Measurements from ENCODE around the gene SSB. TPM values are rescaled to one million over a fixed set of nuclear protein-coding genes. Genes with fewer than 3 reads are reported as not detected.
A peak's percentile ranks its signal among the peaks of the same experiment; 100 is the strongest.

The SSB gene
- total RNA-seq, 4 donors from 2014 or later, result 57.1 to 73.0 (median 63.6) TPM

DNA sequence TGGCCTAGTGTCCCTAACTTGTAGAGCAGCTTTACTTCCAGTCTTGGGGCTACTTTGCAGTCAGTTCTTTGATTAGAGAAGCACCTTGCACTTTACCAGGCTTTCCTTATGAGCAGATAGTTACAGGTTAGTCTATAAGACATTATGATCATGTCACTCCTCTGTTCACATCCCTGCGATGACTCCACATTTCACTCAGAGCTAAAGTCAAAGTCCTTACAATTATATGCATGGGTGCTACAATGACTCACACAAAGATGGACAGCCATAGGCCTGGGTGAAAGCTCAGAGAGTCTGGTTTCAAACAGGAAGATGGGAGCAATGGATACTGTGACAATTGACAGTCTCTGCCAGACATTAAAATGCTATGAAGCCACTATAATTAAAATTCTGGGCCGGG lies 27.1 kb upstream of the SSB start:
- Histone ChIP-seq H3K4me1 (peaks cover 0 to 31% (median 24%) of the 10 kb centered on the region in 4 donors), H3K27me3 (peaks cover 0 to 14% (median 0%) of the 10 kb centered on the region in 4 donors), H3K36me3 (no peaks in the 10 kb centered on the region), H3K9me3 (no peaks in the 10 kb centered on the region), H3K4me3 (no peak overlapping the region), H3K27ac (replicated peaks in 1 of 4) (no peak overlapping the region)
- TF ChIP-seq, protein P1, sequence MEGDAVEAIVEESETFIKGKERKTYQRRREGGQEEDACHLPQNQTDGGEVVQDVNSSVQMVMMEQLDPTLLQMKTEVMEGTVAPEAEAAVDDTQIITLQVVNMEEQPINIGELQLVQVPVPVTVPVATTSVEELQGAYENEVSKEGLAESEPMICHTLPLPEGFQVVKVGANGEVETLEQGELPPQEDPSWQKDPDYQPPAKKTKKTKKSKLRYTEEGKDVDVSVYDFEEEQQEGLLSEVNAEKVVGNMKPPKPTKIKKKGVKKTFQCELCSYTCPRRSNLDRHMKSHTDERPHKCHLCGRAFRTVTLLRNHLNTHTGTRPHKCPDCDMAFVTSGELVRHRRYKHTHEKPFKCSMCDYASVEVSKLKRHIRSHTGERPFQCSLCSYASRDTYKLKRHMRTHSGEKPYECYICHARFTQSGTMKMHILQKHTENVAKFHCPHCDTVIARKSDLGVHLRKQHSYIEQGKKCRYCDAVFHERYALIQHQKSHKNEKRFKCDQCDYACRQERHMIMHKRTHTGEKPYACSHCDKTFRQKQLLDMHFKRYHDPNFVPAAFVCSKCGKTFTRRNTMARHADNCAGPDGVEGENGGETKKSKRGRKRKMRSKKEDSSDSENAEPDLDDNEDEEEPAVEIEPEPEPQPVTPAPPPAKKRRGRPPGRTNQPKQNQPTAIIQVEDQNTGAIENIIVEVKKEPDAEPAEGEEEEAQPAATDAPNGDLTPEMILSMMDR (IDR thresholded peaks at IDR 0.05), result no peak
- TF ChIP-seq EP300 (IDR thresholded peaks at IDR 0.05) (no peak), POLR2AphosphoS5 (IDR thresholded peaks at IDR 0.05) (no peak), POLR2A (IDR thresholded peaks at IDR 0.05; ENCODE audit: low read depth) (no peak)
- DNase-seq (ENCODE audit: extremely low spot score), result no peak
- WGBS, result 89% methylated on average over 2 of the region's 2 CpGs
- intact Hi-C loops (cut with DNase I), result no loop called here

DNA sequence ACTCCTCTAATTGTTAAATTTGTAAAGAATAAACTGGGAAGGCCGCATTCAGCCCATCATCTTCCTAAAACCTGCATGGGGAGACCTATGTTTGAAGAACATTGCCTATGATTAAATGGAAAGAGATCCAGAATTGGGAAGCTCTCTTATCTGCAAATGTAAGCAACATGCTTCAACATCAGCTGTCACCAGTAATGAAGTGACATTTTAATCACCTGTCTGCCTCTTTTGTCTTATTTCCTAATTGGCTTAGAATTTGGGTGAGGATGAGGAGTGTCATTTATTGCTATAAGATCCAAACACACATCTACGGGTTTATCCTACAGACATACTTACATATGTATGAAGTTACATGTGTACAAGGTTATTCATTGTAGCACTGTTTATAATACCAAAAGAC lies 26.0 kb upstream of the SSB start:
- Histone ChIP-seq H3K27ac (replicated peaks in 1 of 4) (no peak overlapping the region), H3K9me3 (no peaks in the 10 kb centered on the region), H3K27me3 (peaks cover 0 to 13% (median 0%) of the 10 kb centered on the region in 4 donors), H3K4me3 (no peak overlapping the region), H3K36me3 (no peaks in the 10 kb centered on the region), H3K4me1 (peaks cover 0 to 25% (median 20%) of the 10 kb centered on the region in 4 donors)
- no peak for TF ChIP-seq POLR2A (IDR thresholded peaks at IDR 0.05; ENCODE audit: low read depth)
- TF ChIP-seq, protein P1 (IDR thresholded peaks at IDR 0.05), result no peak
- no peak for TF ChIP-seq POLR2AphosphoS5 (IDR thresholded peaks at IDR 0.05)
- no peak for TF ChIP-seq EP300 (IDR thresholded peaks at IDR 0.05)
- intact Hi-C loops (cut with DNase I), result no loop called here
- 94% methylated on average over 2 of the region's 2 CpGs for WGBS
- no peak for DNase-seq (ENCODE audit: extremely low spot score)

DNA sequence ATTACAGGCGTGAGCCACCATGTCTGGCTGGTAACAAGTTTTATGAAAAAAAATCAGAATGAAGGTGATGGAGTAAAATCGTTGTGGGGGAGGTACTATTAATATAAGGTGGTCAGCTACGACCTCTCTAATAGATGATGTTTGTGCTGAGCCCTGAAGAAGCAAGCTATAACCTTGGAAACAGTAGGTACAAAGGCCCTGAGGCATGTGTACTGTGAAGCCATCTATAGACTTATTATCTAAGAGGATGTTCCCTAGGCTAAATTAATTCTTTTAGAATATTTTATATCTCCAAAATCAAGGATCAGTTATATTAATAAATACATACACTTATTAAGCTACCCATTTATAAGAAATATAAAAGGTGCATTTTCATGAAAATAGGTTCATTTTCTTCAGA lies 23.3 kb upstream of the SSB start:
- H3K27me3 ChIP-seq, result no peaks in the 10 kb centered on the region
- TF ChIP-seq POLR2AphosphoS5 (IDR thresholded peaks at IDR 0.05) (no peak), EP300 (IDR thresholded peaks at IDR 0.05) (no peak), POLR2A (IDR thresholded peaks at IDR 0.05; ENCODE audit: low read depth) (no peak)
- TF ChIP-seq, protein P1 (IDR thresholded peaks at IDR 0.05), result no peak
- WGBS, result 81% methylated on average over 3 of the region's 3 CpGs
- no peak for DNase-seq (ENCODE audit: extremely low spot score)
- peaks cover 0 to 15% (median 10%) of the 10 kb centered on the region in 4 donors for H3K4me1 ChIP-seq
- intact Hi-C loops (cut with DNase I), result no loop called here
- H3K9me3 ChIP-seq, result no peaks in the 10 kb centered on the region
- no peak overlapping the region for H3K4me3 ChIP-seq
- H3K36me3 ChIP-seq, result no peaks in the 10 kb centered on the region
- peak overlapping the region; percentile 11 to 47 (median 36) for H3K27ac ChIP-seq (replicated peaks in 1 of 4)

DNA sequence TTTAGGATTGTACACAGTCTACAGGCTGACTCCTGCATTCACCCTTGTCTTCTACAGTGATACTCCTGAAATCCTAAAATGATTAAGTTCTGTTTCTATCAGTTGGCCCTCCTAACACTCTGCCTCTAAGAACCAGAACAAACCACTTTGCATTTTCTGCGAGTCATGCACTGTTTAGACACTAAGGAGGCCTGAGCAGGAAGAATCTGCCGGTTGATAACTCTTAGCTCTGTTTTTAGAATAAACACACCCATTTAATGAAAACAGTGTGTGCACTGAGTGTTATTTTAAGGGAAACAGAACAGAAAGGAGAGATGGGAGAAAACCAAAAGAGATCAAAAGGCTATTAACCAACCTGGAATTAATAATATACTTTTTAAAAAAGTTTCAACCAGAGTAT lies 22.9 kb upstream of the SSB start:
- intact Hi-C loops (cut with DNase I), result no loop called here
- H3K36me3 ChIP-seq, result no peaks in the 10 kb centered on the region
- H3K27me3 ChIP-seq, result no peaks in the 10 kb centered on the region
- peak overlapping the region; percentile 11 to 47 (median 36) for H3K27ac ChIP-seq (replicated peaks in 1 of 4)
- TF ChIP-seq EP300 (IDR thresholded peaks at IDR 0.05) (no peak), POLR2A (IDR thresholded peaks at IDR 0.05; ENCODE audit: low read depth) (no peak), POLR2AphosphoS5 (IDR thresholded peaks at IDR 0.05) (no peak)
- TF ChIP-seq, protein P1 (IDR thresholded peaks at IDR 0.05), result no peak
- no peak overlapping the region for H3K4me3 ChIP-seq
- 24% methylated on average over 2 of the region's 2 CpGs for WGBS
- H3K4me1 ChIP-seq, result peaks cover 0 to 15% (median 10%) of the 10 kb centered on the region in 4 donors
- no peak for DNase-seq (ENCODE audit: extremely low spot score)
- H3K9me3 ChIP-seq, result no peaks in the 10 kb centered on the region

DNA sequence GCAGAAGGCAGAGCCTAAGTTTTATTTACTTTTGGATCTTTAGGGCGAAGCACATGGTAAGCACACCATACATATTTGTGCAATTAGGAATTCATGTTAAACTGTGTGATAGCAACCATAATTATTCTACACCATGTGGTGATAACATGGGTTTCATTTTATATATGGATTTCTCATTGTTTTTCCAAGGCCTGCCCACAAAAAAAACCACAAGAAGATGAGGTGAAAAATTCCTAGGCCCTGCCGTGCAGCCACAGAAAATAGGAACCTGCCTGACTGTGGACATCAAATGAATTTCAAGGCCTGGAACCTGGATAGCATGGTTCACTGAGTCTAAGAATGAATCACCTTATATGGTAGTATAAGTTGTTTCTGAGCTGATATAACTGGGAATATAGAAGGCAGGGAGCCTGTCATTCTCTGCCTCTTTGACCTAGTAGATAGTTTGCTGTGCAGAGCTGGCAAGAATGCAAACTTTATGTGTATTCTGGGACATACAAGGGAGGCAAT lies 22.4 kb upstream of the SSB start:
- peaks cover 0 to 15% (median 10%) of the 10 kb centered on the region in 4 donors for H3K4me1 ChIP-seq
- no peaks in the 10 kb centered on the region for H3K9me3 ChIP-seq
- no peaks in the 10 kb centered on the region for H3K27me3 ChIP-seq
- 37% methylated on average over 2 of the region's 2 CpGs for WGBS
- TF ChIP-seq POLR2A (IDR thresholded peaks at IDR 0.05; ENCODE audit: low read depth) (no peak), EP300 (IDR thresholded peaks at IDR 0.05) (no peak), POLR2AphosphoS5 (IDR thresholded peaks at IDR 0.05) (no peak)
- TF ChIP-seq, protein P1 (IDR thresholded peaks at IDR 0.05), result no peak
- DNase-seq (ENCODE audit: extremely low spot score), result no peak
- no peaks in the 10 kb centered on the region for H3K36me3 ChIP-seq
- intact Hi-C loops (cut with DNase I), result no loop called here
- no peak overlapping the region for H3K4me3 ChIP-seq
- peak overlapping the region in 2 of 4 donors; percentile 34 to 47 for H3K27ac ChIP-seq (replicated peaks in 1 of 4)
